Choroid plexus epithelial cell (primary cell): ENCODE measurements around the gene LEAP2.

Experiments
- DNase-seq: peaks from one replicate; pipeline ENCODE4 v3.0.0-alpha.2; 2010; ENCODE audit warnings: low read depth
- H3K4me3 ChIP-seq: 2 replicates; pipeline ENCODE4 v1.5.1; 2011; ENCODE audit warnings: low read depth, mild to moderate bottlenecking, control low read depth, low read length, moderate library complexity
- TF ChIP-seq, protein P1 (sequence below): conservative IDR thresholded peaks from 2 replicates; pipeline ENCODE4 v1.5.1; 2011; ENCODE audit warnings: low read depth, mild to moderate bottlenecking, control low read depth, inconsistent platforms, low read length, moderate library complexity

The LEAP2 gene

DNA sequence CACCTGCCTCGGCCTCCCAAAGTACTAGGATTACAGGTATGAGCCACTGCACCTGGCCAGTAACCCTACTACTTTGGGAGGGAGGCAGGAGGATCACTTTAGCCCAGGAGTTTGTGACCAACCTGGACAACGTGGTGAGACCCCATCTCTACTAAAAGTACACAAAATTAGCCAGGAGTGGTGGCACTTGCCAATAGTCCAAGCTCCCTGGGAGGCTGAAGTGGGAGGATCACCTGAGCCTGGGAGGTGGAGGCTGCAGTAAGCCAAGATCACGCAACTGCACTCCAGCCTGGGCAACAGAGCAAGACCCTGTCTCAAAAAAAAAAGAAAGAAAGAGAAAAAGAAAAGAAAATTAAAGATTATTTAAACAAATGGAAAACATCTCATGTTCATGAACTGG lies 17.5 kb upstream of the LEAP2 start:
- H3K4me3 ChIP-seq: no peak overlapping the region
- no peak for DNase-seq
- TF ChIP-seq, protein P1, sequence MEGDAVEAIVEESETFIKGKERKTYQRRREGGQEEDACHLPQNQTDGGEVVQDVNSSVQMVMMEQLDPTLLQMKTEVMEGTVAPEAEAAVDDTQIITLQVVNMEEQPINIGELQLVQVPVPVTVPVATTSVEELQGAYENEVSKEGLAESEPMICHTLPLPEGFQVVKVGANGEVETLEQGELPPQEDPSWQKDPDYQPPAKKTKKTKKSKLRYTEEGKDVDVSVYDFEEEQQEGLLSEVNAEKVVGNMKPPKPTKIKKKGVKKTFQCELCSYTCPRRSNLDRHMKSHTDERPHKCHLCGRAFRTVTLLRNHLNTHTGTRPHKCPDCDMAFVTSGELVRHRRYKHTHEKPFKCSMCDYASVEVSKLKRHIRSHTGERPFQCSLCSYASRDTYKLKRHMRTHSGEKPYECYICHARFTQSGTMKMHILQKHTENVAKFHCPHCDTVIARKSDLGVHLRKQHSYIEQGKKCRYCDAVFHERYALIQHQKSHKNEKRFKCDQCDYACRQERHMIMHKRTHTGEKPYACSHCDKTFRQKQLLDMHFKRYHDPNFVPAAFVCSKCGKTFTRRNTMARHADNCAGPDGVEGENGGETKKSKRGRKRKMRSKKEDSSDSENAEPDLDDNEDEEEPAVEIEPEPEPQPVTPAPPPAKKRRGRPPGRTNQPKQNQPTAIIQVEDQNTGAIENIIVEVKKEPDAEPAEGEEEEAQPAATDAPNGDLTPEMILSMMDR: no peak

DNA sequence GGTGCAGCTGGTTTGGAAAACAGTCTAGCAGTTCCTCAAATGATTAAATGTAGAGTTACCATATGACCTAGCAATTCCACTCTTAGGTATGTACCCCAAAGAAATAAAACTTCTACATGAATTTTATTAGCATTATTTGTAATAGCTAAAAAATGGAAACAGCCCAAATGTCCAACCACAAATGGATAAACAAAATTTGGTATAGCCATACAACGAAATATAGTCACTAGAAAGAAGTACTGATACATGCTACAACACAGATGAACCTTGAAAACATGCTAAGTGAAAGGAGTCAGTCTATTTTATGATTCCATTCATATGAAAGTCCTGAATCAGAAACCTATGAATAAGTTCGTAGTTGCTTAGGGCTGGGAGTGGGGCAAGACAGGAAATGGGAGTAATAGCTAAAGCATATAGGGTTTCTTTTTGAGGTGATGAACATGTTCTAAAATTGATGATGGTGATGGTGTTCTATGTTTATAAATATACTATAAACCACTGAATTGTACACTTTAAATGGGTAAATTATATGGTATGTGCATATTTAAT lies 13.5 kb upstream of the LEAP2 start:
- TF ChIP-seq, protein P1: no peak
- H3K4me3 ChIP-seq: no peak overlapping the region
- no peak for DNase-seq

DNA sequence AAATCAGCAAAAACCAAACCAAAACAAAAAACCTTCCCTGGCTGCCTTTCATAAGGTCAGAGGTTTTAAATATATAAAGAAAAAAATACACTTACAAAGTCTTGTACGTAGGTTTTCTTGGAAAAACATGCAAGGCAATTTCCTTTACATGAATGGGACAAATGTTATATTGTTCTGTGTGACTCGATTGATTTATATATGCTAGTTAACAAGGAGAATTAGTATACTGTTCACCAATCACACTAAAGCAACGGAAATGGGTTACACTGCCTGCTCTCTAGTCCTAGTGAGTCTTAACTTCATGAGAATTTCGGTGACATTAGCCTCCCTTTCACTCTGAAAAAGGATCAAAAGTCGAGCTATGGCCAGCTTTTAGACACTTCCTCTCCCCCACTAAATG lies 12.7 kb upstream of the LEAP2 start:
- TF ChIP-seq, protein P1: no peak
- no peak for DNase-seq
- no peak overlapping the region for H3K4me3 ChIP-seq

DNA sequence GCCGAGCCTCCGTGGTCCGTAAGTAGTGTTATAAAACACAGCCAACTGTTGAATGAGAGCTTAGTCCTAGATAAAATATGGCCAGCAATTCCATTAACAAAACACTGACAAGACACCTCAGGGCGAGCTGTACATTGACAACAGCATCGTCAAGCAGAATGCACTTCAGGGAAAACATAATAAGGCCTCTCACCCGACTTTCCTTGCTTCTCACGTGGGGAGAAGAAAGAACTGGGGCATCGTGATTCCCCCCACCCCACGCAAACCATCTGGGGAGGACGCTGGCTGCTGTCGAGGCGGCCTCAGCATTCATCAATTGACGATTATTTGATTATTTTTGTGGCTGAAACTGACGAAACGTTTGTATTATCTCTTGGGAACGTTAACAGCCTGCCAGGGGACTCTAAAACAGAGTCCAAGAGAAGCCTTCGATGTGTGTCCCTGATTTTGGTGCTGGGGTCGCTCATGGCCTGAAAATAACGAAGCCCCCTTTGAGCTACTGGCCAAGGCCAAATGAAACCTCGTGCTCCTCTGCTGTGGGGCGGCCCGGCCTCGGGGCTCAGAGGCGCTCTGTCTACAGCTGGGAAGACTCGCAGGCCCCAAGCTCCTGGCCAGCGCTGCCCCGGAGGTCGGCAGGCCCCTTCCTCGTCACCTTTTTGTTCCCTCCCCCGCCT lies 7.7 kb upstream of the LEAP2 start:
- TF ChIP-seq, protein P1: no peak
- H3K4me3 ChIP-seq: peak overlapping the region; percentile 95
- DNase-seq: no peak

DNA sequence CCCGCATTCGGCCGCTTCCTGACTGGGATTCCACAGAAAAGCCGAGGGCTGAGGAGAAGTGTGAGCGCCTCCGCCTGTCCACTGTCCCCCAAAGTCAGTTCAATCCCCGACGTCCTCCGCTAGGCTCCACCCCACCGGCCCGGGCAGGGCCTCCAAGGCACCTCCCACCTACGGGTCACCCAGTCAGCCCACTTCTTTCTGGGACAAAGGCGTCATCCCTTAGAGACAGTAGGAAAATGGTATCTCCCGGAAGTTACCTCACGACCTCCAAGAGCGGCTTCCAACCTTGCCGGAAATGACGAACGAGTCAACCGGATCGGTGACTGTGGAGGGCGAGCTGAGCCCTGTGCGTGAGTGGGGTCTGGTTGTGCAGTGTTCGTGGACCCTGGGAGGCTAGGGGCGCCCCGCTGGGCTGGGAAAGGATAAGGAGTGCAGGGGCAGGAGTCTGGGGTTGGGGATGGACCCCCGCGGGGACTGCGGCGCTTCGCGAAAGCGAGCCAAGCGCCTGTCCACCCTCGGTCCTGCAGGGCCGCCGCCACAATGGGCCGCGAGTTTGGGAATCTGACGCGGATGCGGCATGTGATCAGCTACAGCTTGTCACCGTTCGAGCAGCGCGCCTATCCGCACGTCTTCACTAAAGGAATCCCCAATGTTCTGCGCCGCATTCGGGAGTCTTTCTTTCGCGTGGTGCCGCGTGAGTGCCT lies 7.0 kb upstream of the LEAP2 start, which contains the start of the genes GDF9 and UQCRQ:
TSS of gene GDF9 (minus strand) at position 128 of the 704 bp plus-strand sequence. CDS start 1,936 bp downstream, outside the sequence.
TSS of gene UQCRQ (plus strand) at position 301 of the 704 bp plus-strand sequence. CDS start at position 541, 240 bp downstream.
- TF ChIP-seq, protein P1: peak; percentile 52
- H3K4me3 ChIP-seq: peak within 1 kb of the TSS; percentile 95
- DNase-seq: peak; percentile 100

DNA sequence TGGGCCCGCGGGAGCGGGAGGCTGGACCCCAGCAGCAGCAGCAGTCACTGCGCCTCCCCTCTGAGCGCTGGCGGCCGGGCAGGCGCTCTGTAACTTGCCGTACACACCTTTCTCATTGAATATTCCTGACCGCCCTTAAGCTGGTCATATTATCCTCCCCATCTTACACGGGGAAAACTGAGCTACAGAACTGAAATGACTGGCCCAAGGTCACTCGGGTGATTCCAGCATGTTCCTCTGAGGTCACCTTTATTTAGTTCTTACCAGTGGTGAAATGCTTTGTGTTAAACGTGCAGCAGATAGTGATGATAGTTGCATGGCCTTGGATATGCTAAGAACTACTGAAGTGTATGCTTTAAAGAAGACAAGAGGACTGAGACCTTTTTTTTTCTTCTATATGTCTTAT lies 6.4 kb upstream of the LEAP2 start:
- H3K4me3 ChIP-seq: peak overlapping the region; percentile 95
- no peak for DNase-seq
- TF ChIP-seq, protein P1: no peak

DNA sequence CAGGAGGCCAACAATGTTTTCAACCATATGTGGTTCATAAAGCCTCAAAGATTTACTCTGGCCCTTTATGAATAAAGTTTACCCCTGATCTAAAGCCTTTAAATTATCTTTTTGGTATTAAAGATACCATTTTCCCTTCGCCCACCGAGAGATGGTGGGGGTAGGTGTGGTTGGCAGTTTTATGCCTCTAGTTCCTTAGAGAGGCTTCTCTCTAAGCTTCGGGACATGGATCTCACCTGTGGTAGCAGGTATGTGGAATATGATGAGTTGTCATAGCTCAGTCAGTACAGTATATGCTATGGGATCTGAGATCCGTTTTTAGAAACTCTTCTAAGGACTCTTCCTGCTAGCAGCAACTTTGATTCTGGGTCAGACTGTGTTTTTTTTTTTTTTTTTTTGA lies 4.7 kb upstream of the LEAP2 start:
- H3K4me3 ChIP-seq: no peak overlapping the region
- no peak for DNase-seq
- TF ChIP-seq, protein P1: no peak
